Thoracic aorta (tissue), 2 donors: ENCODE results near the gene DECR2. TPM values are rescaled to one million over a fixed set of nuclear protein-coding genes. Genes with fewer than 3 reads are reported as not detected.
"Not testable (repeated sequence)": the region's sequence is repeated elsewhere in the genome, so short reads cannot be mapped to it uniquely, and the experiment has no call there.

ENCODE experiments used
- ATAC-seq: fragments of 150-250 bp; one replicate; pipeline ENCODE4 v1.8.0; 2017; ENCODE audit warnings: low read depth; ENCODE audit not compliant: insufficient number of reproducible peaks, low FRiP score
- DNase-seq: peaks from one replicate; pipeline ENCODE4 v3.0.0-alpha.2; 2020; ENCODE audit warnings: low spot score
- H3K27ac ChIP-seq, 2 donors: fragments of 200-600 bp; sonication (generic); 1 replicate in 1 of 2; 2 replicates in 1 of 2; pipeline ENCODE4 v1.5.1; 2016; ENCODE audit warnings: mild to moderate bottlenecking in 2 of 2, moderate library complexity in 2 of 2
- H3K27me3 ChIP-seq: fragments of 200-600 bp; sonication (generic); replicated peaks from 2 replicates; pipeline ENCODE4 v1.6.0; 2016; ENCODE audit warnings: mild to moderate bottlenecking; ENCODE audit not compliant: insufficient read depth
- H3K36me3 ChIP-seq: fragments of 200-600 bp; sonication (generic); one replicate; pipeline ENCODE4 v1.5.1; 2016
- H3K4me1 ChIP-seq, 2 donors: fragments of 200-600 bp; sonication (generic); 1 replicate in 1 of 2; 2 replicates in 1 of 2; pipeline versions ENCODE4 v1.5.1 to v1.6.0; 2016; ENCODE audit warnings: low read depth in 2 of 2, mild to moderate bottlenecking in 1 of 2; ENCODE audit not compliant: control insufficient read depth in 1 of 2
- H3K4me3 ChIP-seq: fragments of 200-600 bp; sonication (generic); 2 replicates; pipeline ENCODE4 v1.5.1; 2016; ENCODE audit warnings: mild to moderate bottlenecking
- H3K9me3 ChIP-seq: fragments of 200-600 bp; sonication (generic); 2 replicates; pipeline ENCODE4 v1.5.1; 2016
- total RNA-seq, 2 donors: library from RNA; depleted of rRNA; stranded (reverse); fragments of >200 nt; gene quantifications; one replicate each; pipeline versions ENCODE4 v1.1.0 to v1.2.3, GENCODE V29; 2016
- TF ChIP-seq, protein P1 (sequence below): fragments of 200-600 bp; sonication (generic); IDR thresholded peaks from one replicate; pipeline ENCODE4 v1.5.1; 2019; ENCODE audit warnings: antibody characterized with exemption

DECR2 gene
- total RNA-seq, 2 donors from 2014 or later = 24.1 to 25.6 TPM

GRCh38 chr16:381789-382717, 19.6 kb upstream of the DECR2 start, which contains the start of gene PGAP6:
TSS of gene PGAP6 (minus strand) at chr16:381978. CDS start at chr16:381821, 157 bp downstream.
- DNase-seq = no peak
- Histone ChIP-seq H3K4me3 (peak within 1 kb of the TSS; percentile 93), H3K27me3 (no peaks in the 10 kb centered on the region), H3K9me3 (no peaks in the 10 kb centered on the region), H3K4me1 (peaks cover 9 to 31% of the 10 kb centered on the region in 2 donors), H3K36me3 (peaks cover 4% of the 10 kb centered on the region), H3K27ac (peak within 1 kb of the TSS; percentile 22 to 52)
- TF ChIP-seq, protein P1, sequence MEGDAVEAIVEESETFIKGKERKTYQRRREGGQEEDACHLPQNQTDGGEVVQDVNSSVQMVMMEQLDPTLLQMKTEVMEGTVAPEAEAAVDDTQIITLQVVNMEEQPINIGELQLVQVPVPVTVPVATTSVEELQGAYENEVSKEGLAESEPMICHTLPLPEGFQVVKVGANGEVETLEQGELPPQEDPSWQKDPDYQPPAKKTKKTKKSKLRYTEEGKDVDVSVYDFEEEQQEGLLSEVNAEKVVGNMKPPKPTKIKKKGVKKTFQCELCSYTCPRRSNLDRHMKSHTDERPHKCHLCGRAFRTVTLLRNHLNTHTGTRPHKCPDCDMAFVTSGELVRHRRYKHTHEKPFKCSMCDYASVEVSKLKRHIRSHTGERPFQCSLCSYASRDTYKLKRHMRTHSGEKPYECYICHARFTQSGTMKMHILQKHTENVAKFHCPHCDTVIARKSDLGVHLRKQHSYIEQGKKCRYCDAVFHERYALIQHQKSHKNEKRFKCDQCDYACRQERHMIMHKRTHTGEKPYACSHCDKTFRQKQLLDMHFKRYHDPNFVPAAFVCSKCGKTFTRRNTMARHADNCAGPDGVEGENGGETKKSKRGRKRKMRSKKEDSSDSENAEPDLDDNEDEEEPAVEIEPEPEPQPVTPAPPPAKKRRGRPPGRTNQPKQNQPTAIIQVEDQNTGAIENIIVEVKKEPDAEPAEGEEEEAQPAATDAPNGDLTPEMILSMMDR = no peak
- ATAC-seq = peak; percentile 45

DNA sequence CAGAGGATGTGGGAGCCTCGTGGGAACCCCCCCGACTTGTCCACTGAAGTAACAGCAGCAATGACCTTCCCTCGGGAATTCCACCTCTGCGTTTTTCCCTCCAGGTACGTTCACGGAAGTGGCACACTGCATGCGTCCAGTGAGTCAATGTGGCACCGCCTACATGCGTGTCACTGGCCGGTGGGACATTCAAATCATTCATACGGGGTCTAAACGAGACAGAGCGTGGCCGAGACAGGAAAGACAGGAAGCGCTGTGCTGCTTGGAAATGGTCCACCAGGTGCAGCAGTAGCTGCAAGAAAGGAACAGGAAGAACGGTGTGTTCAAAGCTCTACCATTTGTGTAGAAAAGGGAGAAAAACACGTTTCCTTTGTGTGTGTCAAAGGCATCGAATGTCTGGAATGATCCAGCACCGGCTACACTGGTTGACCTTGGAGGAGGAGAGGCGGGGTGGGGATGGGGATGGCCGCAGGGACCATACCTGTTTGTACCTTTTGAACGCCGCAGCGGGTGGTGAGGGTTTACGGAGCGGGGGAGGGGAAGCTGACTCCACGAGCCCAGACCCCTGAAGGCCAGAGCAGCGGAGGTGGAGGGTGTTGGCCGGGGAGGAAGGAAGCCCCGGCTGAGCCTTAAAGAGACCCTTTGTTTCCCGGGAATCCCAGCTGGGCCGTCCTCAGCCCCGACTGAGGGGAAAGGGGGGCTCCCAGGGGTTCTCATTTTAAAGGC, 18.2 kb upstream of the DECR2 start:
- H3K27me3 ChIP-seq = no peaks in the 10 kb centered on the region
- TF ChIP-seq, protein P1 = no peak
- H3K9me3 ChIP-seq = no peaks in the 10 kb centered on the region
- peak overlapping the region; percentile 93 for H3K4me3 ChIP-seq
- no peak for ATAC-seq
- H3K27ac ChIP-seq = no peak overlapping the region
- no peaks in the 10 kb centered on the region for H3K36me3 ChIP-seq
- H3K4me1 ChIP-seq = peaks cover 9 to 42% of the 10 kb centered on the region in 2 donors
- DNase-seq = no peak

GRCh38 chr16:386641-387156, 15.0 kb upstream of the DECR2 start:
- Histone ChIP-seq H3K9me3 (no peaks in the 10 kb centered on the region), H3K27me3 (no peaks in the 10 kb centered on the region), H3K27ac (no peak overlapping the region), H3K4me3 (no peak overlapping the region), H3K36me3 (no peaks in the 10 kb centered on the region), H3K4me1 (peaks cover 0 to 29% of the 10 kb centered on the region in 2 donors)
- no peak for ATAC-seq
- TF ChIP-seq, protein P1 = no peak
- no peak for DNase-seq

DNA sequence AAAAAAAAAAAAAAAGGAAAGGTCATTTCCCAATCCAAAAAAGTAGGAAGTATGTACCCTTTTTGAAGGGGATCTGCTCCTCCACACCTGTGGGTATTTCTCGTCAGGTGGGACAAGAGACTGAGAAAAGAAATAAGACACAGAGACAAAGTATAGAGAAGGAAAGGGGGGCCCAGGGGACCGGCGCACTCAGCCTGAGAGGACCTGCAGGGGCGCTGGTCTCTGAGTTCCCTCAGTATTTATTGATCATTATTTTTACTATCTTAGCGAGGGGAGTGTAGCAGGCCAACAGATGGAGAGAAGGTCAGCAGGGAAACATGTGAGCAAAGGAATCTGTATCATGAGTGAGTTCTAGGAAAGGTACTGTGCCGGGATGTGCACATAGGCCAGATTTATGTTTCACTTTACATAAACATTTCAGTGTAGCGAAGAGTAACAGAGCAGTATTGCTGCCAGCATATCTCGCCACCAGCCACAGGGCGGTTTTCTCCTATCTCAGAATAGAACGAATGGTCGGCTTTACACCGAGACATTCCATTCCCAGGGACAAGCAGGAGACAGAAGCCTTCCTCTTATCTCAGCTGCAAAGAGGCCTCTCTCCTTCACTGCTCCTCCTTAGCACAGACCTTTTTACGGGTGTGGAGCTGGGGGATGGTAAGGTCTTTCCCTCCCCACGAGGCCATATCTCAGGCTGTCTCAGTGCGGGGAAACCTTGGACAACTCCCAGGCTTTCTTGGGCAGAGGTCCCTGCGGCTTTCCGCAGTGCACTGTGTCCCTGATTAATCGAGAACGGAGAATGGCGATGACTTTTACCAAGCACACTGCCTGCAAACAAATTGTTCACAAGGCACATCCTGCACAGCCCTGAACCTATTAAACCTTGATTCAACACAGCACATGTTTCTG, 13.7 kb upstream of the DECR2 start:
- not testable (repeated sequence) for H3K9me3 ChIP-seq, ATAC-seq, H3K36me3 ChIP-seq, H3K27me3 ChIP-seq, DNase-seq
- Histone ChIP-seq H3K4me1 (peaks cover 0 to 24% of the 10 kb centered on the region in 2 donors), H3K4me3 (peak overlapping the region; percentile 31), H3K27ac (peak overlapping the region in 1 of 2 donors; percentile 12)

- no peak for DNase-seq
- TF ChIP-seq, protein P1 = no peak
- Histone ChIP-seq H3K27me3 (no peaks in the 10 kb centered on the region), H3K27ac (no peak overlapping the region), H3K4me1 (peaks cover 0 to 16% of the 10 kb centered on the region in 2 donors), H3K4me3 (no peak overlapping the region), H3K9me3 (no peaks in the 10 kb centered on the region), H3K36me3 (no peaks in the 10 kb centered on the region)
- no peak for ATAC-seq
These were observed 12.3 kb upstream of the DECR2 start for GRCh38 chr16:389352-389751.
